GM12892 (cell line): ENCODE results near the gene GNPTG.

Experiments used
- POLR2A ChIP-seq: IDR thresholded peaks from 2 replicates; pipeline ENCODE4 v1.6.1; 2011; ENCODE audit warnings: low read depth, low read length, control low read depth
- POLR2AphosphoS5 ChIP-seq: IDR thresholded peaks from 2 replicates; pipeline ENCODE4 v1.6.1; 2011; ENCODE audit warnings: low read depth, low read length, control low read depth

- TF ChIP-seq POLR2A (no peak), POLR2AphosphoS5 (no peak)
These were observed 2.4 kb upstream of the GNPTG start for GRCh38 chr16:1349351-1349750.
